Spinal cord (tissue), 10 donors: ENCODE measurements around the gene FGF2. TPM values are rescaled to one million over a fixed set of nuclear protein-coding genes. Genes with fewer than 3 reads are reported as not detected.
"Not testable (repeated sequence)": the region's sequence is repeated elsewhere in the genome, so short reads cannot be mapped to it uniquely, and the experiment has no call there.

Source experiments
- DNase-seq, 6 donors: peaks; one replicate each; pipeline versions ENCODE4 v3.0.0 to v3.0.0-alpha.2; 2013 to 2015; ENCODE audit warnings: low spot score in 6 of 6, low read depth in 4 of 6
- H3K27ac ChIP-seq: one replicate; pipeline ENCODE4 v1.5.1; 2013; ENCODE audit warnings: low read depth, low read length, control low read depth
- H3K27me3 ChIP-seq: one replicate; pipeline ENCODE4 v1.6.1; 2013; ENCODE audit warnings: low read length; ENCODE audit not compliant: control insufficient read depth, insufficient read depth
- H3K36me3 ChIP-seq: one replicate; pipeline ENCODE4 v1.6.1; 2013; ENCODE audit warnings: low read length; ENCODE audit not compliant: control insufficient read depth, insufficient read depth
- H3K4me1 ChIP-seq: one replicate; pipeline ENCODE4 v1.6.1; 2013; ENCODE audit warnings: low read length; ENCODE audit not compliant: control insufficient read depth, insufficient read depth
- H3K4me3 ChIP-seq: one replicate; pipeline ENCODE4 v1.5.1; 2013; ENCODE audit warnings: low read depth, low read length, control low read depth
- H3K9me3 ChIP-seq: one replicate; pipeline ENCODE4 v1.6.1; 2013; ENCODE audit warnings: low read length; ENCODE audit not compliant: control insufficient read depth, insufficient read depth
- WGBS: methylation state at CpG from one replicate; pipeline ENCODE4 v1.1.5; 2013; ENCODE audit warnings: missing lambda C conversion rate; ENCODE audit not compliant: insufficient coverage; 5-methylcytosine and 5-hydroxymethylcytosine counted together
- polyA plus RNA-seq, 2 donors: library from polyadenylated mRNA; unstranded; fragments of 120-200 nt; gene quantifications; one replicate each; pipeline ENCODE4 v1.2.1, GENCODE V29; 2013; ENCODE audit not compliant: insufficient read length in 2 of 2
- total RNA-seq, 2 donors: library from RNA; depleted of rRNA in 1 of 2; stranded (reverse); fragments of 120-200 nt in 1 of 2; fragments of >200 nt in 1 of 2; gene quantifications; one replicate each; pipeline versions ENCODE4 v1.2.3 to v1.2.4, GENCODE V29; 2013 to 2014
- donor health status: healthy.

Gene FGF2
- total and polyA plus RNA-seq, 4 donors, result 11.9 to 38.1 (median 17.3) TPM

DNA sequence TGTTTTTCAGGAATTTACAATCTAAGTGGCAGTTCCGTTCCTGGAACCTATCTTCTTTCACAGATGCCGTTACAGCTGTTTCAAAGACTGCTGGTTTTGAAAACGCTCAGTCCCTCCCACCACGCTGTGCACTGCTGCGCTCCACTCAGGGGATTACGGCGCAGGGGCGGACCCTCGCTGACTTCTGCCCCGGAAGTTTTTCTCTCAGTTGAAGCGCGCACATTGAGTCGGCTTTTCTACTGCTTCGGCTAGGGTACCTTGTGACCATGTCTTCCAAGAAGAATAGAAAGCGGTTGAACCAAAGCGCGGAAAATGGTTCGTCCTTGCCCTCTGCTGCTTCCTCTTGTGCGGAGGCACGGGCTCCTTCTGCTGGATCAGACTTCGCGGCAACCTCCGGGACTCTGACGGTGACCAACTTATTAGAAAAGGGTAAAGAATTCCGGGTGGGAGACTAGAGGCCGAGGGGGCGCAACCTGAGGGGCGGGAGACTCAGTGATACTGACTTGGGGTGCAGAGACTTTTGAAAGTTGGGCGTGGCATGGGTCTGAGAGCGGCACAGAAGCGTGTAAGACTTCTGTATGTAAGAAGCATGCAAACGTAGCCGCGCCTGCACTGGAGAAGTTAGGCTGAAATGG lies 96.4 kb downstream of the FGF2 start:
- Histone ChIP-seq H3K4me3 (peak overlapping the region; percentile 91), H3K27ac (peak overlapping the region; percentile 95), H3K4me1 (peaks cover 4% of the 10 kb centered on the region), H3K27me3 (no peaks in the 10 kb centered on the region), H3K36me3 (peaks cover 2% of the 10 kb centered on the region), H3K9me3 (no peaks in the 10 kb centered on the region)
- DNase-seq, result peak; percentile 74 to 98 (median 85)
- WGBS, result under 1% methylated on average over 30 of the region's 34 CpGs

DNA sequence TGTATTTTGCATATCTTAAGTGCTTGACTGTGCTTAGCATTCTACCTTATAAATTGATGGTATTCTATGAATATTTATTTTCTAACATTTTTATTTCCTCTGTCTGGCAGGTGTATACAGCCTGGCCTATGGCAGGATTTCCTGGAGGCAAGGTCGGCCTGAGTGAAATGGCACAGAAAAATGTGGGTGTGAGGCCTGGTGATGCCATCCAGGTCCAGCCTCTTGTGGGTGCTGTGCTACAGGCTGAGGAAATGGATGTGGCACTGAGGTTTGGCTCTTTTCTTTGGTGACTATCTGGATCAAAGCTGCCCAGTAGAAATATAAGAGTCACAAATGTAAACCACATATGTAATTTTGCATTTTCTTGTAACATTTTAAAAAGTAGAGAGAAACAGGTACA lies 102.3 kb downstream of the FGF2 start:
- Histone ChIP-seq H3K27ac (no peak overlapping the region), H3K36me3 (peaks cover 11% of the 10 kb centered on the region), H3K27me3 (no peaks in the 10 kb centered on the region), H3K4me3 (no peak overlapping the region), H3K9me3 (no peaks in the 10 kb centered on the region), H3K4me1 (no peaks in the 10 kb centered on the region)
- DNase-seq, result no peak
- 100% methylated on average over 1 of the region's 1 CpG for WGBS

DNA sequence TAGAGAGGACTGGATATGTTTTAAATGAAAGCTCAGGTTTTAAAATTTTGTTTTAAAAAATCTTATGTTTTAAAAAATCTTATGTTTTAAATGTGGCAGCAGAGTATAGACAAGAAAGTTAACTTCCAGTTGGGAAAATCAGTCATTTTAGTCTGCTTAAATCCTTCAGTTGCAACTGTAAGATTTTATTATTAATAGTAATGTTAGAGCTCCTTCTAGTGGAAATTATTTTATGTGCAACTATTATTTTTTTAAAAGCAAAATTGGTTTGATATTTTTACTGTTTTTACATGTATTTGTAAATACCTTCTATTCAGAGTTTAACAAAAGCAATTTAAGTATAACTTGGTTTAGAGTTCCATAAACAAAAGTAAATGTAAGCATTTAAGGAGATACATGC lies 104.2 kb downstream of the FGF2 start:
- DNase-seq, result peak in 3 of 6 donors; percentile 15 to 43 (median 27)
- H3K27ac ChIP-seq, result no peak overlapping the region
- no peaks in the 10 kb centered on the region for H3K27me3 ChIP-seq
- no peak overlapping the region for H3K4me3 ChIP-seq
- peaks cover 11% of the 10 kb centered on the region for H3K36me3 ChIP-seq
- H3K9me3 ChIP-seq, result no peaks in the 10 kb centered on the region
- no peaks in the 10 kb centered on the region for H3K4me1 ChIP-seq

DNA sequence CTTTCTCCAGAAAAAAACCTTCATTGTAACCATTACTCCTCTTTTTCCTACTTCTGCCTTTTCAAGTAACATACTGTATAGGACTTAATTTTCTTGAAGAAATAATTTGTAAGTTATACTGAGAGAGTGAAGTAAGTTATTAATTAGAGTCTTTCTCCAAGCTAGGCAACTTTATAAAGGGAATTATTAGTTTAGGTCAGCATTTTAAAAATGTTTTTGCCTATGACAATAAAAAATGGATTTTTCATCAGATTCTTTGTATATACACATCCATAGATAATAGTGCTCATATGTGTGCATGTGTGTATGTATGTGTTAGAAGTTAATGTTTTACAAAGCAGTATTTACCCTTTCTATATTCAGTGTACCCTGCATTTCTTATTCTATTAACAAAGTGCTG lies 106.1 kb downstream of the FGF2 start:
- H3K27me3 ChIP-seq, result no peaks in the 10 kb centered on the region
- no peaks in the 10 kb centered on the region for H3K9me3 ChIP-seq
- no peak overlapping the region for H3K4me3 ChIP-seq
- peaks cover 15% of the 10 kb centered on the region for H3K36me3 ChIP-seq
- DNase-seq, result no peak
- H3K4me1 ChIP-seq, result no peaks in the 10 kb centered on the region
- no peak overlapping the region for H3K27ac ChIP-seq

DNA sequence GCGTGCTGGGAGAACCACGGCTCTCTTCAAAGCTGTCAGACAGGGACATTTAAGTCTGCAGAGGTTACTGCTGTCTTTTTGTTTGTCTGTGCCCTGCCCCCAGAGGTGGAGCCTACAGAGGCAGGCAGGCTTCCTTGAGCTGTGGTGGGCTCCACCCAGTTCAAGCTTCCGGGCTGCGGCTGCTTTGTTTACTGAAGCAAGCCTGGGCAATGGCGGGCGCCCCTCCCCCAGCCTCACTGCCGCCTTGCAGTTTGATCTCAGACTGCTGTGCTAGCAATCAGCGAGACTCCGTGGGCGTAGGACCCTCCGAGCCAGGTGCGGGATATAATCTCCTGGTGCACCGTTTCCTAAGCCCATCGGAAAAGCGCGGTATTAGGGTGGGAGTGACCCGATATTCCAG lies 118.5 kb downstream of the FGF2 start:
- not testable (repeated sequence) for H3K9me3 ChIP-seq, H3K36me3 ChIP-seq, DNase-seq, H3K4me3 ChIP-seq, H3K27me3 ChIP-seq, H3K27ac ChIP-seq, H3K4me1 ChIP-seq
- 99% methylated on average over 7 of the region's 17 CpGs for WGBS

DNA sequence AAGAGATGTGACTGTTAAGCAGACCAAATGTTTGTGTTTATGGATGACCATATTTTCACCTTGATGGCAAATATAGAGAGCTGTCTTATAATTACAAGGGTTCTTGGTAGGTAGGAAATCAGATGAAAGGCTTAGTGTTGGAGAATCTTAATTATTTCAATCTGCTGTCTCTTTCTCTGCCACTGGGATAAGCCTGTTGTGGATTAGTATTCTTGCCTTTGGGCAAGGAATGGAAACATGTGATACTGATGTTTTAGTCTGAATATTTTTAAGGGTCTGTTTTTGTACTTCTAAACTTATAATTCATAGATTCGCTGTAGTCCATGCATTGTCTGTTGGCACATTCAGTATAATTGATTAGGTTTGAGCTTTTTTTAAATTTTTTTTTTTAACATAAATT lies 119.5 kb downstream of the FGF2 start:
- WGBS, result no CpG with 5 or more reads among the region's 1 CpG
- H3K27me3 ChIP-seq, result no peaks in the 10 kb centered on the region
- no peaks in the 10 kb centered on the region for H3K4me1 ChIP-seq
- peaks cover 15% of the 10 kb centered on the region for H3K36me3 ChIP-seq
- H3K9me3 ChIP-seq, result no peaks in the 10 kb centered on the region
- no peak overlapping the region for H3K4me3 ChIP-seq
- DNase-seq, result no peak
- no peak overlapping the region for H3K27ac ChIP-seq

Other genes with a start within 250 kb of the FGF2 start
- gene IL21, start 205.8 kb upstream of the FGF2 start, total RNA-seq, result not detected
- gene IL21, start 205.8 kb upstream of the FGF2 start, polyA plus RNA-seq, result not detected
- gene BBS12, start 94.1 kb upstream of the FGF2 start, total RNA-seq, result 1 to 10 TPM; 9.8 TPM
- 1 to 10 TPM; 5.3 to 5.7 TPM for gene BBS12, start 94.1 kb upstream of the FGF2 start, polyA plus RNA-seq
- gene NUDT6, start 95.8 kb downstream of the FGF2 start, total RNA-seq, result 10 to 100 TPM; 11.1 to 12.5 TPM
- 10 to 100 TPM; 11.3 to 11.9 TPM for gene NUDT6, start 95.8 kb downstream of the FGF2 start, polyA plus RNA-seq